HG03025 (cell line): ENCODE data around the gene SLC5A10.

Experiments
- ATAC-seq: cut with Tn5 transposase; IDR thresholded peaks from one replicate; pipeline ENCODE4 v1.9.1; 2021; ENCODE audit warnings: mild to moderate bottlenecking, moderate library complexity; ENCODE audit not compliant: unreplicated experiment, low FRiP score

SLC5A10 gene

DNA sequence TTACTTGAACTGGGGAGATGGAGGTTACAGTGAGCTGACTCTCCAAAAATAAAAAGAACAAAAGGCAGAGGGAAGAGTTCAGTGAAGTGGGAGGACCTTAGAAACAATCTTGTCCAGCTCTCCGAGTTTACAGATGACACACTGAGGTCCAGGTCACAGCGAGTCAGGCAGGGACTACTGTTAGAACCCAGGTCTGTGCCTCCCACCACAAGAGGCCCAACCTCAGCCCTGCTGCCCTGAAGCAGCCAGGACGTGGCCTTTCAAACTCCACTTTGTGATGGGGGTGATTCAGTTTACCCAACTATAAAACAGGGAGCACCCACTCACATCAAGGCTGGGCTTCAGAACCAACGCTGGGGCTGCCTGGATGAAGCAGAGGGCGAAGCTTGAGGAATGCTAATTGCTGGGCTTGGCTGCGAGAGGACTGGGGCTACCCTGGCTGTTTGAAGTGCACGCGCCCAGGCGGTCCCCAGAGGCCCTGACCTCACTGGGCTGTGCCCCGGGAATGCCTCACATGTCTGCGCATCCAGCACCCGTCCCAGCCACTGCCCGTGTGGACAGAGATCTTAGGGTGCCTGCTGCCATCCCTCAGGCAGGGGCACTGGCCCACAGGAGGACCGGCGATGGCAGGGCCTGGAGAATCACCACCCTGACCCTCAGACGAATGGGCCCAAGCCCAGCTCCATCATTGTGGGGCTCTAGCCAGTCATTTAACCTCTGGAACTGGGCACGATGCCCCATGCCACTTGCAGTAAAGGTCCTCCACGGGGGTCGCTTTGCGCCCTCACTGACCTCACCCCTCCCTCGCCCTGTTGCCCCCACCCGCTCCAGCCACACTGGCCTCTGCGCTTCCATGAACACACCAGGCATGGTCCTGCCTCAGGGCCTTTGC, 11.4 kb downstream of the SLC5A10 start:
- ATAC-seq, result no peak

DNA sequence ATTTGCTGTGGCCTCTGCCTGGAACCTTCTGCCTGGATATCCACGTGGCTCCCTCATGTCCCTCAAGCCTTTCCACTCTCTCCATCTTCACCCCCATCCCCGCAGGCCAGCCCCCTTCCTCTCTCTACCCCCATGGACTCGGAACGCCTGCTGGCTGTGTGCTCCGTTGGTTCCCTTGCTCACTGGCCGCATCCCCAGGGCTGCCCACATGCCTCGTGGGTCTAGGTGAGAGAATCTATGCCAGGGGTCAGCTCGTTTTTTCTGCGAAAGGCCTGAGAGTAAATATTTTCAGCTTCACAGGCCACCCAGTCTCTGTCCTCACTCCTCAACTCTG, 12.0 kb downstream of the SLC5A10 start:
- ATAC-seq, result no peak

DNA sequence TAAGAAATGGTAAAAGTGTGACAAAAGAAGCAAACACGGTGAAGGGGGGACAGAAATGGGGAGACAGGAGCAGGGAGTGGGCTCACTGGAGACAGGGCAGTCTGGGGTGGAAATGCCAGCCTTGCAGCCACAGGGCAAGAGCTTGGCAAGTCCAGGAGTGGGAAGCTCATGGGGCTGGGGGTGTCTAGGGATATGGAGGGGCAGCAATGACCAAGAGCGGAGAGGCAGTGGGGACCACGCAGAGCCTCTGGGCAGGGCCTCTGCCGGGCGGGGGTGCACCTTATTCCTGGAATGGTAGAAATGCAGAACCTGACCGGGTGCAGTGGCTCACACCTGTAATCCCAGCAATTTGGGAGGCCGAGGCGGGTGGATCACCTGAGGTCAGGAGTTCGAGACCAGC, 12.6 kb downstream of the SLC5A10 start:
- ATAC-seq, result no peak

DNA sequence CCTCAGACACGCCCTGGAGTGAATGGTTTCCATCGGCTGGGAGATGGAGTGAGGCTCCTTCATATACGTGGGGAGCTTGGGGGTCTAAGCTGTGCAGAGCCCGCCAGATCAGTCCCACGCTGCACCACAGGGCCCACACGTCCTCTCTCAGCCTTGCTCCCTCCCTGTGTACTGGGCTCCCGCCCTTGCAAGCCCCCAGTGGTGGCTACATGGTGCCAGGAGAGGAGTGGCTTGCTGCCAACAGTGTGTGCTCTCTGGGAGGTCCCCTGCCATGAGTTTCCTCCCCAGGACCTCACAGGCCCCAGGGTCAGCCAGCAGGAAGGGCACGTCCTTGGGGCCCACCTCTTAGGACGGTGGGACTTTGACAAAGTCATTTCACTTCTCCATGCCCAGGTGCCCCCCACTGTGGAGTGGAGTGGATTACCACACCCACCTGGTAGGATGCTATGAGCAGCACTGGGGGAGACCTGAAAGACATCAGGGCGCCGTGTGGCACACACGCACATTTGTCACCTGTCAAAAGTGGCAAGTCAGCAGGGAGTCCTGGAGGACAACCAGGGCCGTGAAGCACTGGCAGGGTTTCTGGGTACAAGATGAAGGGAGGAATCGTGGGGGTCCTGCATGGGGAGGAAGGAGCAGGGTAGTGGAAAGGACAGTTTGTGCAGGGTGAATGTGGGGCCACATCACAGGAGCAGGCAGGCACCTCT, 13.7 kb downstream of the SLC5A10 start:
- ATAC-seq, result no peak

DNA sequence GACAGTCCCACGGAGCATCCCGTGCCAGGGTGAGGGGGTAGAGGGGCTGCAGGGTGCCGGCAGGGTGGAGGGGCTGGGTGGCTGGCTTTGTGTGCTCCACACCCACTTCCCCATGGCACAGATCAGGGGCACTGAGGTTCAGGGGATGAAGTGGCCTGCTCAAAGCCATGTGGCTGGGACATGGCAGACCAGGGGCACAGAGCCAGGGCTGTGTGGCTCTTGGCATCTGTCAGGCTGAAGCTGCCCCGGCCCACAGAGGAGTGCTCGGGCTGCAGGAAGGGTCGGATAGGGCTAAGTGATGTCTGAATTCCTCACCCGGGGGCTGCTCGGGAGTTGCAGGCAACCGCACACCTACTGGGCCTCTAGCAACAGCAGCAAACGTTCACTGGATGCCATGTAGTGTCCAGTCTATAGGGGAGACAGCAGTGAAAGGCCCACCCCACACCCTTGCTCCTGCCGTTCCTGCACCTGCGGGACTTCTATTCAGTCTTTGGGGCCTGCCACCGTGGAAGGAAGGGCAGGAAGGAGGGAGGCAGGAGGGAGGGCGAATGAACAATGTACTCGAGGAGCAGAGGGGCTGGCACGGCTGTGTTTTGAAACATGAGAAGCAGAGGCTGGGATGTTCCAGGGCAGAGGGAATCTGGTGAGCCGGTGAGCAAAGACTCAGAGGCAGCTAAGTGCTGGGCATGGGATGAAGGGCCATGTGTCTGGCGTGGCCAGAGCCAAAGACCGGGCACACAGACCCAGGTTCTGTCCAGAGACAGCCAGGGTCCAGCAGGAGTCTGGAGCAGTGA, 15.1 kb downstream of the SLC5A10 start:
- ATAC-seq, result no peak

DNA sequence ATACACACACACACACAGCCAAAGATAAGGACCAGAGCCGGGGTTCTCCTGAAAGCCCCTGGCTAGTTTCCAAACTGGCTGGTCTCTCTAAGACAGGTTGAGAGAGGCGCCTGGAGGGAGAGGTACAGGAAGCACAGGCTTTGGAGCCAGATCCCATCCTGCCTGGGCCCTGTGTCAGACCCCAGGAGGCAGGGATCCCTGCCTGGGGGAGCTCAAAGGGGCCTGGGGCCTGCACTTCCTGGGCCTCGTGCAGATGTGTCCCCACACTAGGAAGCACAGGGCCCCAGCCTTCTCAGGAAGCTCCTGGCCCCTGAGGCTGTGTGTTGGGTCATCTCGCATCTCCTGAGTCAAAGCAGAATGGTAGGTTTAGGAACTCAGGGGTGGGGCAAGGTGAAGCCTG, 16.0 kb downstream of the SLC5A10 start:
- no peak for ATAC-seq

DNA sequence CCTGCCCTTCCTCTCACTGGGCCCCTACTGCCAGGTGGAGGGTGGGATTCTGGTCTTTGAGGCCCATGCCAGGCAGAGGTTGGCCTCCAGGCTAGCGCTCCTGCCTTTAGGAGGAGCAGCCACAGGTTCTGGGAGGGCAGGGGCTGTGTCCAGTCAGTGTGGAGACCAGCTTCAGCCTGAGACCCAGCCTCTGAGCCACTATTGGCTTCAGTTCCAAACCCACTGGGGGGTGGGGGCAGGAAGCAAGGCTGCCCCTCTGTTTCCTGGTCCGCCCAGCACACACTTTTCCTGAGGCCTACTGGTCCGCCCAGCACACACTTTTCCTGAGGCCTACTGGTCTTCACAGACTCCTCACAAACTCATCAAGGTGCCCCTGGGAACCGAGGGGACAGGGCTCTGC, 16.4 kb downstream of the SLC5A10 start:
- ATAC-seq, result no peak

DNA sequence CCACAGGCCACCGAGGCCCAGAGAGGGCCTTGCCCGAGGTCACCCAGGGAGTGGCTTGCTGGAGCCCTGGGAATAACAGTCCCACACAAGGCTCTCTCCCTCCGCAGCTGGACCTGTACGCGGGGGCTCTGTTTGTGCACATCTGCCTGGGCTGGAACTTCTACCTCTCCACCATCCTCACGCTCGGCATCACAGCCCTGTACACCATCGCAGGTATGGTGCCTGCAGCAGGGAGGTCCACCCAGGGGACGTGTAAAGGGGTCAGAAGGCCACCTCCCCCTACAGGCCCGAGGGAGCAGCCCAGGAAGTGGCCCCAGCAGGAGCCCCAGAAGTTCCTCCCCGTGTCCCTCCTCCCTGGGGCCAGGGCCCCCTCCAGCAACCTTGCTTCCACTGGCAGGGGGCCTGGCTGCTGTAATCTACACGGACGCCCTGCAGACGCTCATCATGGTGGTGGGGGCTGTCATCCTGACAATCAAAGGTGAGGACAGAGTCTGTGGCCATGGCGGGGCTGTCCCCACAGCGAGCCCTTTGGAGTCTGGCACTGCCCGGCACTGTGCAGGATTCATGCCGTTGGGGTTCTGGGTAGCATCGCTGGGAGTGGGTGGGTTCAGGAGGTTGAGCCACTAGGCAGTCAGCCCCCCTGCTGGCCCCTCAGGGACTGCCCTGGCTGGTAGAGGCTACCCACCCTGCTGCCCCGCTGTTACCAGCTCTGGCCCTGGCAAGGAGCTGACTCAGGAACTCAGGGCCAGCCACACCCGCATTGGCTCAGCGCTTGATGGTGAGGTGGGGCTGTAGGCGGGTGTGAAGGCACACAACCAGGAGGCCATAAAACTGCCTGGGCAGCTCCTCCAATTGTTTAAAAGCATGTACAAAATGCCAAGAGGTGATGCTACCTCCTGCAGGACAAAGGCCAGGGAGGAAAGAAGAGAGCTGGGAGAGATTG, 17.3 kb downstream of the SLC5A10 start:
- no peak for ATAC-seq

DNA sequence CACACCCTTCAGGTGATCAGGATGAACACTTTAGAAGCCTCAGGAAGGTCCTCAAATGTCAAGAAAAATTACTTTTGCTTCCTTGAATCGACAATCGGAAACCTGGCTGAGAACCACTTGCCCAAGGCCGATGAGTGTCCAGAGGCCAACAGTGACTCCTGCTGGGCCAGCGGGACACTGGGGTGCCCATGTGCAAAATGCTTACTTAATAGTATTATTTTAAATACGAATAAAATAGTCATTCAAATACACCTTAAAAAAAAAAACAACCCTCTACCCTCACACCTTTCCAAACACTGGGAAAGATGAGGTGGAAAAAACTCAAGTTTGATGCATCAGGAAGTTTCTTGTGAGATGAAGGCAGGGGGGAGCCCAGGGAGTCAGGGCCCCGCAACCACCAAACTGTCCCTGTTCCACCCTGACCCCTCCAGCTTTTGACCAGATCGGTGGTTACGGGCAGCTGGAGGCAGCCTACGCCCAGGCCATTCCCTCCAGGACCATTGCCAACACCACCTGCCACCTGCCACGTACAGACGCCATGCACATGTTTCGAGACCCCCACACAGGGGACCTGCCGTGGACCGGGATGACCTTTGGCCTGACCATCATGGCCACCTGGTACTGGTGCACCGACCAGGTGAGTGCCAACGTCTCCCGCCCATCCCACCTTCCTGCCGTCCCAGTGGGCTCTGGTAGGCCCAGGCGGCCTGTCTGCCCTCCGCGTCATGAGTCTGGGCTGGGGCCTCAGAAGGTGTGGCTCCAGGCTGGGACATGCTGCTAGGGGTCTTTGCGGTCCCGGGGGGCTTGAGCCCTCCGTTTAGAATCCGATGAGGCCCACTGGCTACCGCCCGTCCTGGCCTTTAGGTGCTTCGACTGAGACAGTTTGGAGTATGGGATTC, 18.9 kb downstream of the SLC5A10 start:
- no peak for ATAC-seq

DNA sequence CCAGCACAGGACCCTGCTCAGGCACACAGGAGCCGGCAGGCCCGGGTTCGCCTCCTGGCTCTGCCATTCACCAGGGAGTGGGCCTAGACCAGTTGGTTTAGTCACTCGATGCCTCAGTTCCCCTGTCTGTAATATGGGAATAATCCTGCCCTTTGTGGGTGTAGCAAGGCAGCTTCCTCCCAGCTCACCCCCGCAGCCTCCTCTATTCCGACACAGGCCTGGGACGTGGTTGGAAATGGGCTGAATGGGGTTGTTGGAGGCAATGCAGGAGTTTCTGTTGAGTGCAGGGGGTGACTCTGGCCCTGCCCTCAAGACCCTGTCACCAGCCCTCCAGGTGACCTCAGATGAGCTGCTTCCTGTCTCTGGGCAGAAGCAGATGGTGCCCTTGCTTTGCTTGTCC, 19.8 kb downstream of the SLC5A10 start:
- no peak for ATAC-seq

DNA sequence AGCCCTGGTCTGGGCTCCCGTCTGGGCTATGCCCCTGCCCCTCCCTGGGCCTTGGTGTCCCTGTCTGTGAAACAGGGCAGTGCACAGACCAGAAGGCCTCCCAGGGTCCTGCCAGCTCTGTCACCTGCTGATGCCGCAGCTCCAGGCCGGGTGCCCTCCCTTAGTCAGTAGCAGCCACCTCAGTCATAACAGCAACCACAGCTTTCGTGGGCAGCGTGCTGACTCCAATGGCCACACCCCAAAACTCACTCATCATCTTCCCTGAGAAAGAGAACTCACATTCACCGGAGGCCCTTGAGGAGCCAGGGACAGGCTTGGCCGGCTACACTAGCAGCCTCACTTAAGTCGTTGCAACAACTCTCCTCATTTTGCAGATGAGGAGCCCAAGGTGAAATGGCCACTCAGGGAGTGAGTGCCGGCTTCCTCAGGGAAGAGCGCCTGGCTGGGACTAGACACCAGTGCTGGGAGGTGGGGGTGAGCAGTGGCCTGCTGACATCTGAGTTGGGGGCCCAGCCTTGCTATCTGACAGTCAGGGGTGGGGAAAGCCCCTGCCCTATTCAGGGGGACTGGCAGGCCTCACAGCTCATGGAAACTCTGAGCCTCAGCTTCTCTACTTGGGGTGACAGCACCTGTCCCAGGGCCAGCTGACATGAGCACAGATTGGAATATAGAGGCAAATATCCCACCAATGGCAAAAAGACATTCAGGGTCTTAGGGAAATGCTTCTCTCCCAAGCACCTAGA, 22.6 kb downstream of the SLC5A10 start:
- ATAC-seq, result no peak

DNA sequence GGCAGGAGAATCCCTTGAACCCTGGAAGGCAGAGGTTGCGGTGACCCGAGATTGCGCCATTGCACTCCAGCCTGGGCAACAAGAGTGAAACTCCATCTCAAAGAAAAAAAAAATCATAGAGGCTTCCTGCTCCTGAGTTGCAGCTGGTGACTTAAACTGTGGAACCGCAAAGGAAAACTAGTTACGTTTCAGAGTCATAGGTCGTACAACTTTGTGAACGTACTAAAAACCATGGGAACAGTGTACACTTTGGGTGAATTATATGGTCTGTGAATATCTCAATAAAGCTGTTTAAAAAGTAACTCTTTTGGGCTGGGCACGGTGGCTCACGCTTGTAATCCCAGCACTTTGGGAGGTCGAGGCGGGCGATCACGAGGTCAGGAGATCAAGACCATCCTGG, 23.6 kb downstream of the SLC5A10 start:
- ATAC-seq, result no peak

DNA sequence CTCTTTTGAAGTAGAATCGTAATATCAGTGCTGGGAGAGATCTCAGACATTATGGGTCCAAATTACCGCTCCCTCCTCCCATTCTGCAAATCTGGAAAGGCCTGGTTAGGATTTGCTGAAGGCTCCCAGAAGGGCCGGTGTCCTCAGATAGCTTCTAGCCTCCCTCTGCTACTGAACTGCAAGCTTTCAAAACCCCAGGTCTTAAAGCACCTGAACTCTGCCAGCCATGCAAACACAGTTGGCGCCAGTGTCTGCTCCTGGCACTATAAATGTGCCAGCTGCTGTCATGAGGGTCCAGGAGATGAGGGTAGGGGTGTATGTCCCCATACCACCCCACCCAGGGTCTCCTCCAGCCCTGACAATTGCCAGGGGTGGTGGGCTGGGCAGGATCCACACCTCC, 24.2 kb downstream of the SLC5A10 start:
- no peak for ATAC-seq

DNA sequence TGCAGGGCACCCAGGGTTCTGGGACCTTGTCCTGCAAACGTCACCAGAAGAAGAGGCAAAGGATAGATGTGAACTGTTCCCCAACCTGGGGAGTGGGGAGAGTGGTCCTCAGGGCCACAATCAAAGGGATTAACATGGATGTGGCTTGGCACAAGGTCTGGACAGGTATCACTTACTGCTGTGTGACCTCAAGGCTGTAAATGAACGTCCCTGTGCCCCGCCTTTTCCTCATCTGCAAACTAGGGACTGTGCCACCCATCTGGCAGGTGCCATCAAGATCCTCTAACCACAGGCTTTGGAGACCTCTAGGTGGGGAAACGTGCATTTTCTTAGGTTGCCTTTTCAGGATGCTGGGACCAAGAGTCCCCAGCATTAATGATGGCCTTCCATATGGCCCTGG, 25.1 kb downstream of the SLC5A10 start:
- ATAC-seq, result no peak

DNA sequence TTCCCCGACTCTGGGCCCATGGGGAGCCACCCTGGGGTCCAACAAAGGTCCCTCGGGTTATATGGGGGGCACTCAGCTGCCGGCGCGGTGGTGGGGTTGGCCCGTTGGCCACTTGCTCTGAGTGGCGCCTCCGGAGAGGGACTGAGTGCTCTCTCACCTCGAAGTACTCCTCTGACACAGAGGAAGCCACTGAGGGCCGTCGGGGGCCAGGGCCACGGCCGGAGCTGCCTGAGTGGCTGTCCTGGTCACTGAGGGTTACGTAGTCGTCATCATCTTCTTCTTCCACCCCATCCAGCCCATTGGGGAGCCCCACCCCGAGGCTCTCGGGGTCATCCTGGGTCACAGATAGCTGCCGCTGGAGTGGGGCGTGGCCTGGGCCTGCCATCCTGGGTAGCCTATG, 25.7 kb downstream of the SLC5A10 start:
- ATAC-seq, result no peak

DNA sequence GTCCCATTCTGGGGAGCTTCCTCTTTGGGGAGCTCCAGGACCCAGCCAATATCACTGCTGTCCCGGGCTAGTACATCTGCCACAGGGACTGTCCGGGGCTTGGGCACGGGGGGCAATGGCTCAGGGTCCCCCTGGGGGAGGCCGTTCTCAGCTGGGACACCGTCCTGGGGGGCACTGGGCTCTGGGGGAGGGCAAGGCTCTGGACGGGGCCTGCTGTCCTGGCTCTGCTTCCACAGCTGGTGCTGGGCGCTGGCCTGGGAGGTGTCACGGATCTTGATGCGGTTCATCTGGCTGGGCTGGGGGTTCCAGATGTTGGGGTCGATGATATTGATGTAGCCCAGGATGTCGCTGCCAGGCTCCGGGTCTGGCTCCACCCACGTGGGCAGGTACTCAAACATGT, 26.1 kb downstream of the SLC5A10 start:
- no peak for ATAC-seq

DNA sequence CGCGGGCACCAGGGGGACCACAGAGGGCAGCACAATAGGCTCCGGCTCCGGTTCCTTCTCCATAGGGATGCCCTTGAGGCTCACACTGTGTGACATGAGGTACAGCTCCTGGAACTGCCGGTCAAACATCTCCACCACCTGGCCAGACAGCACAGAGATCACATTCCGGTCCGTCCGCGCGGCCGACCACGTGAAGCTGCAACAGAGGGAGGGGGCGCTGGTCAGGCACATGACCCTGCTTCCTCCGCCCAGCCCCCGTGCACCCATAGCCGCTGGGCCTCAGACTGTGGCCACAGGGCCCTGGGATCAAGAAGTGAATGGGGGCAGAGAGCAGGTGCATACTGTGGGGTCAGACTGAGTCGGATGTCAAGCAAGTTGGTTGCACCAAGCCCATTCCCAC, 26.7 kb downstream of the SLC5A10 start:
- ATAC-seq, result no peak

DNA sequence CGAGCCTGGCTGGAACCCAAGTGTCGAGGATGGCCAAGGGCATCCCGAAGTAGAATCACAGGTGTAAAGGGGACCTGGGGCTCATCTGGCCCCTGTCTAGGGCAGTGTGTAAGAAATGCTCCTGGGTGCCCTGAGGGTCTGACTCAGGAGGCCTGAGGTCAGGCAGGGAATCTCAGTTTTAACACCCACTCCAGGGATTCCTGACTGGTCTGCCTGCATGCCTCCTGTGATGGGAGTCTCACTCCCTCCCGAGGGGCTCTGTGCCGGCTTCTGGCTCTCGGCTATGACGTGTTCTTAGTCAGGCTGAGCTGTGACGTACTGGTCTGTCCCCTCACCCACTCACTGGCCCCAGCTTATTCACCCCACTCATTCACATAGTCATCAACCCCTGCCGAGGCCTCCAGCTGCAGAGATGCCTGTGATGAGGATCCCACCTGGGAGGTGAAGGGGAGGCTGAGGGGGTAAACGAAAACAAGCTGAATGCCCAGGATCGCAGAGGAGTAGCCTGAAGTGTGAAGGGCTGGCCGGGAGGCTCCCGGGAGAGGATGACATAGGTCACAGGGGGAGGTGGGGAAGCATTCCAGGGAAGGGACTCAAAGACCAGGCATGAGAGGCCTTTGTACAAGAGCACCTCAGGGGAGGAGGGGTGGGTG, 28.8 kb downstream of the SLC5A10 start:
- no peak for ATAC-seq
